GM12878 (cell line): Measurements from ENCODE around the gene ACTRT3. TPM values are rescaled to one million over a fixed set of nuclear protein-coding genes. Genes with fewer than 3 reads are reported as not detected.

Experiments
- ATAC-seq: fragments of 200-7000 bp; cut with Tn5 transposase; 3 replicates; pipeline ENCODE4 v1.9.1; 2020; ENCODE audit warnings: mild to moderate bottlenecking, moderate library complexity
- BruUV-seq: library from RNA; stranded (reverse); fragments of 400-500 nt; replicated peaks from 2 replicates; lab custom pipeline; 2021; lab: Mats Ljungman, UMichigan
- CTCF ChIA-PET: fragments of 300-600 bp; sonication (Branson Sonifier 250); formaldehyde crosslinking; extraction: SDS; loops from one replicate; lab custom pipeline; 2021; ENCODE audit warnings: inconsistent platforms; lab: Yijun Ruan, JAX
- POLR2A ChIA-PET: fragments of 350-600 bp; formaldehyde crosslinking; extraction: SDS; loops from one replicate; lab custom pipeline; 2021; ENCODE audit warnings: inconsistent platforms; lab: Charles Lee
- RAD21 ChIA-PET: fragments of 300-600 bp; sonication (Branson Sonifier 250); formaldehyde crosslinking; loops from one replicate; lab custom pipeline; 2023; ENCODE audit warnings: antibody characterized with exemption; ENCODE audit not compliant: unreplicated experiment; lab: Charles Lee
- SMC1A ChIA-PET: fragments of 300-600 bp; sonication (Branson Sonifier 250); formaldehyde crosslinking; loops from one replicate; lab custom pipeline; 2023; ENCODE audit not compliant: unreplicated experiment, uncharacterized antibody; lab: Charles Lee
- DNase-seq: peaks from one replicate; pipeline ENCODE4 v3.0.0-alpha.2; 2011; ENCODE audit warnings: low read depth, low spot score
- FAIRE-seq: peaks from 3 replicates; lab custom pipeline; 2011; peaks lifted over from hg19 to GRCh38; lab: Jason Lieb, UNC
- H2AFZ ChIP-seq: 2 replicates; pipeline ENCODE4 v1.6.0; 2011; ENCODE audit warnings: low read depth, low read length, control low read depth; ENCODE audit not compliant: control insufficient read depth
- H3K27ac ChIP-seq: 2 replicates; pipeline ENCODE4 v1.5.1; 2011; ENCODE audit warnings: control low read depth; ENCODE audit not compliant: control insufficient read depth, insufficient read depth
- H3K27me3 ChIP-seq, 2 experiments: replicated peaks in 1 of 2; 2 replicates each; pipeline versions ENCODE4 v1.6.0 to v1.6.1; 2011; ENCODE audit warnings: low read length in 1 of 2; ENCODE audit not compliant: control insufficient read depth in 2 of 2, insufficient read depth in 2 of 2
- H3K36me3 ChIP-seq, 2 experiments: 2 replicates each; pipeline ENCODE4 v1.5.1; 2011; ENCODE audit warnings: low read length in 1 of 2; ENCODE audit not compliant: control insufficient read depth in 2 of 2, insufficient read depth in 2 of 2
- H3K4me1 ChIP-seq: 2 replicates; pipeline ENCODE4 v1.6.1; 2011; ENCODE audit warnings: mild to moderate bottlenecking, low read length, moderate library complexity, mixed read lengths; ENCODE audit not compliant: control insufficient read depth, insufficient read depth
- H3K4me2 ChIP-seq: 2 replicates; pipeline ENCODE4 v1.6.0; 2011; ENCODE audit warnings: control low read depth; ENCODE audit not compliant: control insufficient read depth, insufficient read depth
- H3K4me3 ChIP-seq: fragments of 200-600 bp; sonication (generic); 2 replicates; pipeline ENCODE4 v1.5.1; 2016
- H3K79me2 ChIP-seq: 2 replicates; pipeline ENCODE4 v1.6.0; 2011; ENCODE audit warnings: low read length; ENCODE audit not compliant: control insufficient read depth, insufficient read depth
- H3K9ac ChIP-seq: 2 replicates; pipeline ENCODE4 v1.8.0; 2011; ENCODE audit warnings: low read length, control low read depth, mixed read lengths; ENCODE audit not compliant: control insufficient read depth, insufficient read depth
- H3K9me3 ChIP-seq: replicated peaks from 3 replicates; pipeline ENCODE4 v1.5.1; 2011; ENCODE audit warnings: mild to moderate bottlenecking, low read length; ENCODE audit not compliant: control insufficient read depth, insufficient read depth
- H4K20me1 ChIP-seq: 2 replicates; pipeline ENCODE4 v1.6.0; 2011; ENCODE audit not compliant: control insufficient read depth, insufficient read depth
- CTCF ChIP-seq, 3 experiments: IDR thresholded peaks in 2 of 3; conservative IDR thresholded peaks in 1 of 3; 2 replicates each; pipeline ENCODE4 v1.5.1; 2011; ENCODE audit warnings: low read depth in 3 of 3, low read length in 3 of 3, mild to moderate bottlenecking in 3 of 3, control low read depth in 2 of 3, moderate library complexity in 2 of 3, inconsistent platforms in 1 of 3, mixed read lengths in 1 of 3; ENCODE audit not compliant: control insufficient read depth in 2 of 3, insufficient read depth in 1 of 3; ENCODE audit errors: extremely low read depth in 1 of 3
- RAD21 ChIP-seq: IDR thresholded peaks from 2 replicates; pipeline ENCODE4 v1.6.1; 2011; ENCODE audit warnings: mild to moderate bottlenecking, low read depth, low read length, moderate library complexity; ENCODE audit not compliant: insufficient read depth
- SMC3 ChIP-seq: IDR thresholded peaks from 2 replicates; pipeline ENCODE4 v1.6.1; 2011; ENCODE audit warnings: low read length, improper control_type of control experiment, borderline replicate concordance
- USF1 ChIP-seq: IDR thresholded peaks from 2 replicates; pipeline ENCODE4 v1.6.1; 2011; ENCODE audit warnings: borderline replicate concordance, low read depth, mild to moderate bottlenecking, moderate library complexity, mixed read lengths, low read length; ENCODE audit not compliant: insufficient read depth; ENCODE audit errors: extremely low read length
- WGBS: methylation state at CpG from one replicate; pipeline ENCODE4 v1.1.6; 2016; ENCODE audit warnings: low lambda C conversion rate; ENCODE audit not compliant: insufficient replicate concordance, insufficient coverage; ENCODE audit errors: missing lambda C conversion rate; 5-methylcytosine and 5-hydroxymethylcytosine counted together
- in situ Hi-C: fragments of 300-500 bp; cut with MboI; formaldehyde crosslinking; loops from 9 replicates; pipeline ENCODE4 v1.14.3; 2018; ENCODE audit warnings: mixed read lengths
- intact Hi-C: fragments of 100-400 bp; cut with micrococcal nuclease; formaldehyde crosslinking; loops from one replicate; pipeline ENCODE4 v1.14.2; 2022; ENCODE audit not compliant: unreplicated experiment
- polyA plus RNA-seq, 11 experiments: library from polyadenylated mRNA; depleted of rRNA in 4 of 11; unstranded in 6 of 11; stranded (reverse) in 5 of 11; fragments of >200 nt; fragmentation: Nextera tagmentation in 4 of 11; fragmentation: Illumina TruSeq in 1 of 11; extraction: Ambion mirVana in 4 of 11; extraction: Trizol in 1 of 11; gene quantifications; 1 replicate in 1 of 11; 2 replicates in 10 of 11; pipeline versions ENCODE4 v1.2.1 to v1.2.3, GENCODE V29; 2011 to 2016; ENCODE audit warnings: inconsistent platforms in 2 of 11, missing spikeins in 2 of 11, low read depth in 1 of 11
- total RNA-seq, 4 experiments: library from RNA; depleted of rRNA in 3 of 4; stranded (reverse); fragments of >200 nt in 3 of 4; fragmentation: Illumina TruSeq in 1 of 4; extraction: Trizol in 1 of 4; gene quantifications; 2 replicates each; pipeline versions ENCODE4 v1.2.1 to v1.2.3, GENCODE V29; 2013 to 2021
- TF ChIP-seq, protein P1 (sequence below): IDR thresholded peaks from 2 replicates; pipeline ENCODE4 v1.6.1; 2011; ENCODE audit warnings: mild to moderate bottlenecking, low read depth, low read length, moderate library complexity; ENCODE audit not compliant: insufficient replicate concordance

The ACTRT3 gene
- total and polyA plus RNA-seq, 10 of the 15 experiments (the other 5 are each of a cell fraction or from before 2014, with no cell fraction given): 0.02 to 0.58 (median 0.11) TPM; not detected in 1

GRCh38 chr3:169744366-169745054 is 24.9 kb downstream of the ACTRT3 start:
- BruUV-seq: no TSS peak
- RAD21 ChIA-PET: interaction anchor here (1.4 to 2.8 kb wide), 3 partner anchors 13 to 879 kb away, joined by 3 to 10 read pairs (median 8); no protein-coding TSS in a partner anchor
- intact Hi-C loops: loop anchor here (2.0 to 5.0 kb wide), 2 partner anchors 597 to 880 kb away; no protein-coding TSS in a partner anchor
- in situ Hi-C loops: no loop called here
- no peaks in the 10 kb centered on the region for H3K36me3 ChIP-seq
- TF ChIP-seq SMC3: peak; percentile 30; the same call in 1 of the 2 replicates
- TF ChIP-seq CTCF (IDR thresholded peaks at IDR 0.05 in 2 of 3, conservative IDR thresholded peaks at IDR 0.05 in 1 of 3; ENCODE audit: control insufficient read depth in 2 of 3, extremely low read depth in 1 of 3, insufficient read depth in 1 of 3, low read depth in 3 of 3, low read length in 3 of 3): peak in 2 of 3 experiments; percentile 35 to 48; a peak in 3 of 6 replicates
- TF ChIP-seq USF1: no peak
- TF ChIP-seq, protein P1, sequence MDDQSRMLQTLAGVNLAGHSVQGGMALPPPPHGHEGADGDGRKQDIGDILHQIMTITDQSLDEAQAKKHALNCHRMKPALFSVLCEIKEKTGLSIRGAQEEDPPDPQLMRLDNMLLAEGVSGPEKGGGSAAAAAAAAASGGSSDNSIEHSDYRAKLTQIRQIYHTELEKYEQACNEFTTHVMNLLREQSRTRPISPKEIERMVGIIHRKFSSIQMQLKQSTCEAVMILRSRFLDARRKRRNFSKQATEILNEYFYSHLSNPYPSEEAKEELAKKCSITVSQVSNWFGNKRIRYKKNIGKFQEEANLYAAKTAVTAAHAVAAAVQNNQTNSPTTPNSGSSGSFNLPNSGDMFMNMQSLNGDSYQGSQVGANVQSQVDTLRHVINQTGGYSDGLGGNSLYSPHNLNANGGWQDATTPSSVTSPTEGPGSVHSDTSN: no peak
- TF ChIP-seq RAD21: peak; percentile 72
- FAIRE-seq: no peak
- no peak for DNase-seq
- 75% methylated on average over 1 of the region's 1 CpG for WGBS
- H3K9ac ChIP-seq: no peak overlapping the region
- no peaks in the 10 kb centered on the region for H3K27me3 ChIP-seq
- H3K27ac ChIP-seq: no peak overlapping the region
- no peaks in the 10 kb centered on the region for H4K20me1 ChIP-seq
- H3K4me3 ChIP-seq: no peak overlapping the region
- no peaks in the 10 kb centered on the region for H3K79me2 ChIP-seq
- H2AFZ ChIP-seq: no peak overlapping the region
- H3K4me2 ChIP-seq: no peak overlapping the region
- no peaks in the 10 kb centered on the region for H3K4me1 ChIP-seq
- CTCF ChIA-PET: interaction anchor here (1.0 to 4.3 kb wide), 8 partner anchors 18 to 882 kb away, joined by 3 to 36 read pairs (median 4); no protein-coding TSS in a partner anchor
- SMC1A ChIA-PET: interaction anchor here (1.1 to 2.5 kb wide), 5 partner anchors 15 to 879 kb away, joined by 3 to 12 read pairs (median 3); no protein-coding TSS in a partner anchor
- peak; percentile 48; the same call in 2 of the 3 replicates for ATAC-seq
- no peaks in the 10 kb centered on the region for H3K9me3 ChIP-seq
- POLR2A ChIA-PET: interaction anchor here (0.5 kb wide), 1 partner anchor 81 kb away, joined by 3 read pairs; no protein-coding TSS in a partner anchor
